ENCODE data around the gene LIX1L. TPM values are rescaled to one million over a fixed set of nuclear protein-coding genes. Genes with fewer than 3 reads are reported as not detected.

Gene LIX1L
- total and polyA plus RNA-seq, 4 donors, result 23.6 to 42.4 (median 37.3) TPM

- no peaks in the 10 kb centered on the region for H3K4me1 ChIP-seq (ENCODE audit: control insufficient read depth, insufficient read depth, low read length)
- no peaks in the 10 kb centered on the region for H3K9me3 ChIP-seq (ENCODE audit: control insufficient read depth, insufficient read depth, low read length)
- H3K27me3 ChIP-seq (ENCODE audit: control insufficient read depth, insufficient read depth, low read length), result no peaks in the 10 kb centered on the region
- H3K36me3 ChIP-seq (ENCODE audit: control insufficient read depth, insufficient read depth, low read length), result no peaks in the 10 kb centered on the region
- WGBS (ENCODE audit: insufficient coverage), result 60% methylated on average over 8 of the region's 15 CpGs
- H3K4me3 ChIP-seq (ENCODE audit: low read depth, low read length), result no peak overlapping the region
- DNase-seq (ENCODE audit: low read depth in 4 of 6, low spot score in 6 of 6), result no peak
- no peak overlapping the region for H3K27ac ChIP-seq (ENCODE audit: low read depth, low read length)
Measured at GRCh38 chr1:145985502-145986439, 28.0 kb upstream of the LIX1L start.

- 100% methylated on average over 1 of the region's 2 CpGs for WGBS (ENCODE audit: insufficient coverage)
- Histone ChIP-seq H3K4me3 (ENCODE audit: low read depth, low read length) (no peak overlapping the region), H3K36me3 (ENCODE audit: control insufficient read depth, insufficient read depth, low read length) (no peaks in the 10 kb centered on the region), H3K27me3 (ENCODE audit: control insufficient read depth, insufficient read depth, low read length) (no peaks in the 10 kb centered on the region), H3K9me3 (ENCODE audit: control insufficient read depth, insufficient read depth, low read length) (no peaks in the 10 kb centered on the region), H3K4me1 (ENCODE audit: control insufficient read depth, insufficient read depth, low read length) (peaks cover under 1% of the 10 kb centered on the region), H3K27ac (ENCODE audit: low read depth, low read length) (no peak overlapping the region)
- no peak for DNase-seq (ENCODE audit: low read depth in 4 of 6, low spot score in 6 of 6)
Measured at GRCh38 chr1:145985129-145985501, 27.3 kb upstream of the LIX1L start.

- DNase-seq (ENCODE audit: low read depth in 4 of 6, low spot score in 6 of 6), result no peak
- H3K9me3 ChIP-seq (ENCODE audit: control insufficient read depth, insufficient read depth, low read length), result no peaks in the 10 kb centered on the region
- H3K27me3 ChIP-seq (ENCODE audit: control insufficient read depth, insufficient read depth, low read length), result no peaks in the 10 kb centered on the region
- WGBS (ENCODE audit: insufficient coverage), result 100% methylated on average over 3 of the region's 12 CpGs
- no peak overlapping the region for H3K4me3 ChIP-seq (ENCODE audit: low read depth, low read length)
- no peak overlapping the region for H3K27ac ChIP-seq (ENCODE audit: low read depth, low read length)
- peaks cover 4% of the 10 kb centered on the region for H3K4me1 ChIP-seq (ENCODE audit: control insufficient read depth, insufficient read depth, low read length)
- H3K36me3 ChIP-seq (ENCODE audit: control insufficient read depth, insufficient read depth, low read length), result no peaks in the 10 kb centered on the region
Measured at GRCh38 chr1:145983960-145984830, 26.4 kb upstream of the LIX1L start.

- WGBS (ENCODE audit: insufficient coverage), result 89% methylated on average over 1 of the region's 1 CpG
- Histone ChIP-seq H3K4me1 (ENCODE audit: control insufficient read depth, insufficient read depth, low read length) (peaks cover 9% of the 10 kb centered on the region), H3K27ac (ENCODE audit: low read depth, low read length) (no peak overlapping the region)
Measured at GRCh38 chr1:145983206-145983675, 25.4 kb upstream of the LIX1L start.

GRCh38 chr1:145982010-145982723 lies 24.4 kb upstream of the LIX1L start:
- DNase-seq (ENCODE audit: low read depth in 4 of 6, low spot score in 6 of 6), result no peak
- WGBS (ENCODE audit: insufficient coverage), result 89% methylated on average over 5 of the region's 6 CpGs
- Histone ChIP-seq H3K4me3 (ENCODE audit: low read depth, low read length) (no peak overlapping the region), H3K4me1 (ENCODE audit: control insufficient read depth, insufficient read depth, low read length) (peaks cover 11% of the 10 kb centered on the region), H3K36me3 (ENCODE audit: control insufficient read depth, insufficient read depth, low read length) (no peaks in the 10 kb centered on the region), H3K9me3 (ENCODE audit: control insufficient read depth, insufficient read depth, low read length) (no peaks in the 10 kb centered on the region), H3K27ac (ENCODE audit: low read depth, low read length) (no peak overlapping the region), H3K27me3 (ENCODE audit: control insufficient read depth, insufficient read depth, low read length) (no peaks in the 10 kb centered on the region)

More at GRCh38 chr1:145983206-145983675, 25.4 kb upstream of the LIX1L start:
- Histone ChIP-seq H3K27me3 (ENCODE audit: control insufficient read depth, insufficient read depth, low read length) (no peaks in the 10 kb centered on the region), H3K4me3 (ENCODE audit: low read depth, low read length) (no peak overlapping the region), H3K36me3 (ENCODE audit: control insufficient read depth, insufficient read depth, low read length) (no peaks in the 10 kb centered on the region), H3K9me3 (ENCODE audit: control insufficient read depth, insufficient read depth, low read length) (no peaks in the 10 kb centered on the region)
- DNase-seq (ENCODE audit: low read depth in 4 of 6, low spot score in 6 of 6), result no peak

- Histone ChIP-seq H3K36me3 (ENCODE audit: control insufficient read depth, insufficient read depth, low read length) (no peaks in the 10 kb centered on the region), H3K27me3 (ENCODE audit: control insufficient read depth, insufficient read depth, low read length) (no peaks in the 10 kb centered on the region), H3K9me3 (ENCODE audit: control insufficient read depth, insufficient read depth, low read length) (no peaks in the 10 kb centered on the region), H3K27ac (ENCODE audit: low read depth, low read length) (peak overlapping the region; percentile 90), H3K4me1 (ENCODE audit: control insufficient read depth, insufficient read depth, low read length) (peaks cover 11% of the 10 kb centered on the region), H3K4me3 (ENCODE audit: low read depth, low read length) (no peak overlapping the region)
- 100% methylated on average over 1 of the region's 1 CpG for WGBS (ENCODE audit: insufficient coverage)
- DNase-seq (ENCODE audit: low read depth in 4 of 6, low spot score in 6 of 6), result no peak
Measured at GRCh38 chr1:145980457-145980994, 22.7 kb upstream of the LIX1L start.

GRCh38 chr1:145979746-145980456 lies 22.1 kb upstream of the LIX1L start:
- Histone ChIP-seq H3K4me1 (ENCODE audit: control insufficient read depth, insufficient read depth, low read length) (peaks cover 11% of the 10 kb centered on the region), H3K27ac (ENCODE audit: low read depth, low read length) (peak overlapping the region; percentile 90), H3K9me3 (ENCODE audit: control insufficient read depth, insufficient read depth, low read length) (no peaks in the 10 kb centered on the region), H3K27me3 (ENCODE audit: control insufficient read depth, insufficient read depth, low read length) (no peaks in the 10 kb centered on the region), H3K4me3 (ENCODE audit: low read depth, low read length) (peak overlapping the region; percentile 4), H3K36me3 (ENCODE audit: control insufficient read depth, insufficient read depth, low read length) (no peaks in the 10 kb centered on the region)
- DNase-seq (ENCODE audit: low read depth in 4 of 6, low spot score in 6 of 6), result no peak
- WGBS (ENCODE audit: insufficient coverage), result 58% methylated on average over 3 of the region's 7 CpGs

GRCh38 chr1:145978854-145979745 lies 21.3 kb upstream of the LIX1L start:
- WGBS (ENCODE audit: insufficient coverage), result 5% methylated on average over 6 of the region's 9 CpGs
- H3K36me3 ChIP-seq (ENCODE audit: control insufficient read depth, insufficient read depth, low read length), result peaks cover 2% of the 10 kb centered on the region
- H3K27me3 ChIP-seq (ENCODE audit: control insufficient read depth, insufficient read depth, low read length), result no peaks in the 10 kb centered on the region
- H3K27ac ChIP-seq (ENCODE audit: low read depth, low read length), result peak overlapping the region; percentile 90
- H3K9me3 ChIP-seq (ENCODE audit: control insufficient read depth, insufficient read depth, low read length), result no peaks in the 10 kb centered on the region
- DNase-seq (ENCODE audit: low read depth in 4 of 6, low spot score in 6 of 6), result peak in 5 of 6 donors; percentile 81 to 98 (median 91)
- peaks cover 11% of the 10 kb centered on the region for H3K4me1 ChIP-seq (ENCODE audit: control insufficient read depth, insufficient read depth, low read length)
- H3K4me3 ChIP-seq (ENCODE audit: low read depth, low read length), result peak overlapping the region; percentile 14
